ENCODE data around the gene MOV10L1. TPM values are rescaled to one million over a fixed set of nuclear protein-coding genes. Genes with fewer than 3 reads are reported as not detected.

Gene MOV10L1
- total RNA-seq, 1 donor from 2014 or later, result not detected

DNA sequence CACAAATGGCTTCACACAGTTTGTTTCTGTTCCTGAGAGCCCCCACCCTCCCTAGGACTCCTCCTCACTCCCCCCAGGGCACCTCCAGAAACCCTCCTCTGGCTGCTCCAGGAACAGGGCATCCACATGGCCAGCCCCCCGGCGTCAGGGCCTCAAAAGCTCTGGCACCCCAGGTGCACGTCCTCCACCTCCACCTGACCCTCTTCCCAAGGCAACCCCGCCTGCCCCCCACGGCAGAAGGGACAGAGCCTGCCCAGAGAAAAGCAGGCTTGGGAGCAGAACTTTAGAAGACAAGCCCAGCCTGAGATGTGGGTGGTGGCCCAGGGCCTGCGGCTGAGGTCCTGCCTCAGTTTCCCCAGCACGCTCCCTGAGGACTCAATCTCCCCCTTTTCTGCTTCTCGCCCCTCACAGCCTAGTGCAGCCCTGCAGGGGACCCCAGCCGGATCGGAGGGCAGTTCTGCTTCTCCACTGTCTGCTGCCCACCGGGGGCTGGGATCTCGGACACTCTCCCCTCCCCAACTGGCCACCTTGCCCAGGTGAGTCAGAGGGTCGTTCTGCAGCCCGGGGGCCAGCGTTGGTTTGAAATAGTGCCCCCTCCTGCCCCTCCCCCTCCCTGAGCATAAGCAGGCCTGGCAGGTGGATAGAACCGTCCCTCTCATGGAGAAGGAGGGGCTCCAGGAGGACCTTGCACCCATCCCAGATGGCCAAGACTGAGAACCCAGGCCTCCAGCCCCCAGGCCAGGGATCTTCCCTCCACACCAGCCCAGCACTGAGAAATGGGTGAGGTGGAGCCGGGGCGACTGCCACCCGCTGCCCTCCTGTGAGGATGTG lies 93.5 kb downstream of the MOV10L1 start:
- Histone ChIP-seq H3K27ac (no peak overlapping the region), H3K36me3 (no peaks in the 10 kb centered on the region), H3K4me1 (peaks cover 0 to 17% of the 10 kb centered on the region in 2 donors), H3K27me3 (no peaks in the 10 kb centered on the region), H3K9me3 (no peaks in the 10 kb centered on the region), H3K4me3 (no peak overlapping the region)
- TF ChIP-seq, protein P1, sequence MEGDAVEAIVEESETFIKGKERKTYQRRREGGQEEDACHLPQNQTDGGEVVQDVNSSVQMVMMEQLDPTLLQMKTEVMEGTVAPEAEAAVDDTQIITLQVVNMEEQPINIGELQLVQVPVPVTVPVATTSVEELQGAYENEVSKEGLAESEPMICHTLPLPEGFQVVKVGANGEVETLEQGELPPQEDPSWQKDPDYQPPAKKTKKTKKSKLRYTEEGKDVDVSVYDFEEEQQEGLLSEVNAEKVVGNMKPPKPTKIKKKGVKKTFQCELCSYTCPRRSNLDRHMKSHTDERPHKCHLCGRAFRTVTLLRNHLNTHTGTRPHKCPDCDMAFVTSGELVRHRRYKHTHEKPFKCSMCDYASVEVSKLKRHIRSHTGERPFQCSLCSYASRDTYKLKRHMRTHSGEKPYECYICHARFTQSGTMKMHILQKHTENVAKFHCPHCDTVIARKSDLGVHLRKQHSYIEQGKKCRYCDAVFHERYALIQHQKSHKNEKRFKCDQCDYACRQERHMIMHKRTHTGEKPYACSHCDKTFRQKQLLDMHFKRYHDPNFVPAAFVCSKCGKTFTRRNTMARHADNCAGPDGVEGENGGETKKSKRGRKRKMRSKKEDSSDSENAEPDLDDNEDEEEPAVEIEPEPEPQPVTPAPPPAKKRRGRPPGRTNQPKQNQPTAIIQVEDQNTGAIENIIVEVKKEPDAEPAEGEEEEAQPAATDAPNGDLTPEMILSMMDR (IDR thresholded peaks at IDR 0.05), result no peak
- intact Hi-C loops (cut with DNase I), result no loop called here
- DNase-seq (ENCODE audit: low spot score in 2 of 2), result no peak

DNA sequence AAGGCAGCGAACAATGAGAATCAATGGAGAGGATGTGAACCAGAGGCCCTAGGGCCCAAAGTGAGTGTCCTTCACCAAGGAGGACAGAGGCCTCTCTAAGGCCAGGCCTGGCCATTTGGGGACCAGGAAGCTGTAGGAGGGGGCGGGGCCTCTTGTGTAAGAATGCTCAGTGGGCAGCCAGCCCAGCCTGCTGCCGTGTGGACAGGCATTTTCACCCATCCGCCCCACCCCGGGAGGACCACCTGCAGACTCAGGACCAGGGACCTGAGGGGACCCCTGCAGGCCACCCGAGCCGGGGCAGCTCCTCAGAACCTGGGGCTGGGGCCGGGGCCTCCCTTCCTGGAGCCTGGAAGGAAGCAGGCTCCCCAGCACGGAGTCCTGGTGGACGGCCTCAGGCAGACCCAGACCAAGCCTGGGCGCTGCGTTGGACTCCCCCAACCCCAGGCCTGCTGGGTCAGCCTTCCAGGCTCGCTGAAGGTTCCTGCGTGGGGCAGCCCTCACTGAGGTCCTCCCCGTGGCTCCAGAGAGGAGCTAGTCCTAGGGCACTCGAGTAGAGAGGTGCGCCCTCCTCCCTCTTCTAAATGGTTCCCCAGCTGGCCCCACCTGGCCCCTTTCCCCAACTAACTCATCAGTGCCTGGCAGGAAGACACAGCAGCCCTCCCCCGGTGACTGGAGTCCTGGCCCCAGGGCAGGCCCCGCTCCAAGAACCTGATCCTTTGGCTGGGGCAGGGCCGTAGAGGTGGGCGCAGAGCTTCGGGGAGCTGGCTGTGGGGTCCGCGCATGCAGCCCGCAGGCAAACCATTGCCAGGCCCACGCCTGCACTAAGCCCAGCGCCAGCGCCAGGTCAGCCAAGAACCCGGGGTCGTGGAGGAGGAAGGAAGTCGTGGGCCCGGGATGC lies 94.4 kb downstream of the MOV10L1 start:
- intact Hi-C loops (cut with DNase I), result no loop called here
- H3K9me3 ChIP-seq, result no peaks in the 10 kb centered on the region
- TF ChIP-seq, protein P1 (IDR thresholded peaks at IDR 0.05), result no peak
- peak in 1 of 2 donors; percentile 83 for DNase-seq (ENCODE audit: low spot score in 2 of 2)
- no peaks in the 10 kb centered on the region for H3K27me3 ChIP-seq
- no peak overlapping the region for H3K27ac ChIP-seq
- H3K4me1 ChIP-seq, result peaks cover 0 to 20% of the 10 kb centered on the region in 2 donors
- no peaks in the 10 kb centered on the region for H3K36me3 ChIP-seq
- H3K4me3 ChIP-seq, result peak overlapping the region; percentile 72 to 77

DNA sequence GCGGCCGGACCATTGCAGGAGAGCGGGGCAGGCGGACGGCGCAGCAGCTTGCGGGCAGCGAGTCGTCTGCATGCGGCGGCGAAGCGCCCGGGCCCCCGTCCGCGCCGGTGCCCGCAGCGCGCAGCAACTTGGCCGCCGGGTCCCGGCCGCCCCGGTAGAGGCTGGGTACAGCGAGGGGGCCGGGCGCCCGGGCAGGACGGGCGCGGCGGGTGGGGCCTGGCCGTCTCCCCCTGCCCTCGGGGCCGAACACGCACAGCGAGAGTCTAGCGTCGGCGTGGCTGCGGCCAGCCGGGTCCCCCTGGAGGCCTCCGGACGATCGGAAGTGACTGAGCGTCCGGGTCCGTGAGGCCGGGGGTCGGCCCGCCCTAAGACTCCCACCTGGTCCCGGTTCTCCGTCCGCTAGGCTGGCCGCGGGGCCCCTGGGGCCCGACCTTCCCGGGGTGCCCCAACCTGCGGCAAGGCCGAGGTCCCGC lies 95.1 kb downstream of the MOV10L1 start:
- intact Hi-C loops (cut with DNase I), result loop anchor here (5.0 kb wide), 2 partner anchors 223 to 268 kb away; partner anchors contain the start of genes ALG12, CRELD2 and PIM3
- H3K27me3 ChIP-seq, result no peaks in the 10 kb centered on the region
- no peak overlapping the region for H3K27ac ChIP-seq
- H3K9me3 ChIP-seq, result no peaks in the 10 kb centered on the region
- no peaks in the 10 kb centered on the region for H3K36me3 ChIP-seq
- TF ChIP-seq, protein P1 (IDR thresholded peaks at IDR 0.05), result no peak
- H3K4me1 ChIP-seq, result peaks cover 3 to 27% of the 10 kb centered on the region in 2 donors
- peak overlapping the region; percentile 72 to 77 for H3K4me3 ChIP-seq
- no peak for DNase-seq (ENCODE audit: low spot score in 2 of 2)

DNA sequence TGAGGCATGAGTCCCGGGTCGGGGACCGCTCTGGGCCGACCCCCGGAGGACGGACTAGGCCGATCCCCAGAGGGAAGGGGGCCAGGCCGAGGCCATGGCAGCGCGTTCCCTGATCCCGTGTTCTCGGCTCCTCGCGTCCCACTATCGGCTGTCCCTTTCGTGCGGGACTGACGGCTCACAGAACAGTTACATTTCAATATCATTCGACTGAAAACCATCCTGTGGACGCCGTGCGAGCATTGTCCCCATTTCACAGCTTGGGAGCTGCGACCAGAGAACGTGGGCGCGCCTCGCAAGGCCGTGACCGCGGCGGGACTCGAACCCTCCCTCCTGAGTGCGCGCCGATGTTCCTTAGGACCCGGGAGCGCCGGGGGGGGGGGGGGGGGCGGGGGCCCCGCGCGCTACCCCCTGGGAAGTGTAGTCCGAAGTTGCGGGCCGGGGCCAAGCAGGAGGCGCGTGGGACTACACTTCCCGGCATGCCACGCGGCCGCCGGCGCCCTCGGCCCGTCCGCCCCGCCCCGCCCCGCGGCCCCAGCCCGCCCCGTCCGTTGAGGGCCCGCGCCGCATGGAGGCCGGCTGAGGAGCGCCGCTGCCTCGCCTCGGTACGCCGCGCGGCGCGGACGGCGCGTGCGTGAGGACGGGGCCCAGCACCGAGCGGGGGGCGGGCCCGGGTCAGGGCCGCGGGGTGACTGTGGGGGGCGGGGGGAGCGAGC lies 95.7 kb downstream of the MOV10L1 start, which contains the start of gene TRABD:
TRABD (plus strand) TSS at position 539 of the 713 bp plus-strand sequence. CDS start 7,148 bp downstream, outside the sequence.
- no peaks in the 10 kb centered on the region for H3K9me3 ChIP-seq
- intact Hi-C loops (cut with DNase I), result loop anchor here (1.0 to 5.0 kb wide), 3 partner anchors 15 to 268 kb away; partner anchors contain the start of genes ALG12, CRELD2 and PIM3
- peak within 1 kb of the TSS; percentile 72 to 77 for H3K4me3 ChIP-seq
- TF ChIP-seq, protein P1 (IDR thresholded peaks at IDR 0.05), result no peak
- no peaks in the 10 kb centered on the region for H3K36me3 ChIP-seq
- peak in 1 of 2 donors; percentile 92 for DNase-seq (ENCODE audit: low spot score in 2 of 2)
- H3K27me3 ChIP-seq, result no peaks in the 10 kb centered on the region
- H3K27ac ChIP-seq, result peak within 1 kb of the TSS; percentile 42 to 67
- H3K4me1 ChIP-seq, result peaks cover 5 to 33% of the 10 kb centered on the region in 2 donors

Data from ascending aorta (tissue), 2 donors.